IMR-90 (cell line): ENCODE measurements around the gene EIF2B2. TPM values are rescaled to one million over a fixed set of nuclear protein-coding genes. Genes with fewer than 3 reads are reported as not detected.
A peak's percentile ranks its signal among the peaks of the same experiment; 100 is the strongest.

Source experiments
- ATAC-seq: fragments of 200-7000 bp; cut with Tn5 transposase; 2 replicates; pipeline ENCODE4 v1.9.1; 2020; ENCODE audit warnings: low read depth, mild to moderate bottlenecking, moderate library complexity
- BruUV-seq: library from RNA; stranded (reverse); fragments of 400-500 nt; replicated peaks from 2 replicates; lab custom pipeline; 2021; lab: Mats Ljungman, UMichigan
- CTCF ChIA-PET: fragments of 300-600 bp; formaldehyde crosslinking; extraction: SDS; loops from one replicate; lab custom pipeline; 2021; ENCODE audit warnings: antibody characterized with exemption; lab: Yijun Ruan, JAX
- POLR2A ChIA-PET: fragments of 300-600 bp; sonication (Branson Sonifier 250); formaldehyde crosslinking; loops from one replicate; lab custom pipeline; 2022; ENCODE audit warnings: antibody characterized with exemption; ENCODE audit not compliant: unreplicated experiment; lab: Charles Lee
- DNase-seq: peaks from one replicate; pipeline ENCODE4 v3.0.0; 2013
- H2AFZ ChIP-seq: replicated peaks from 2 replicates; pipeline ENCODE3; 2013; ENCODE audit warnings: low read length, mild to moderate bottlenecking; ENCODE audit not compliant: poor library complexity
- H2AK5ac ChIP-seq: 2 replicates; pipeline ENCODE4 v1.6.1; 2013; ENCODE audit warnings: low read depth, low read length, inconsistent platforms
- H2AK9ac ChIP-seq: replicated peaks from 2 replicates; pipeline ENCODE3; 2013; ENCODE audit warnings: mild to moderate bottlenecking, low read depth, low read length, moderate library complexity; ENCODE audit not compliant: poor library complexity
- H2BK120ac ChIP-seq: 2 replicates; pipeline ENCODE4 v1.6.1; 2013; ENCODE audit warnings: low read depth, low read length, inconsistent platforms
- H2BK15ac ChIP-seq: 3 replicates; pipeline ENCODE4 v1.6.1; 2013; ENCODE audit warnings: low read depth, low read length, inconsistent platforms
- H2BK20ac ChIP-seq: 2 replicates; pipeline ENCODE4 v1.6.1; 2013; ENCODE audit warnings: low read depth, mild to moderate bottlenecking, inconsistent platforms, low read length, moderate library complexity
- H2BK5ac ChIP-seq: 2 replicates; pipeline ENCODE4 v1.6.1; 2013; ENCODE audit warnings: mild to moderate bottlenecking, low read depth, low read length, inconsistent platforms; ENCODE audit not compliant: poor library complexity, severe bottlenecking
- H3K14ac ChIP-seq: replicated peaks from 2 replicates; pipeline ENCODE4 v1.6.1; 2013; ENCODE audit warnings: low read depth, low read length, inconsistent platforms
- H3K18ac ChIP-seq: 2 replicates; pipeline ENCODE4 v1.6.1; 2013; ENCODE audit warnings: low read depth, low read length, control low read depth
- H3K23ac ChIP-seq: 2 replicates; pipeline ENCODE4 v1.6.1; 2013; ENCODE audit warnings: low read depth, low read length, inconsistent platforms
- H3K27ac ChIP-seq: 2 replicates; pipeline ENCODE4 v1.5.1; 2013; ENCODE audit warnings: mild to moderate bottlenecking, control low read depth, low read length; ENCODE audit not compliant: insufficient read depth
- H3K27me3 ChIP-seq: 2 replicates; pipeline ENCODE4 v1.6.1; 2013; ENCODE audit warnings: low read length; ENCODE audit not compliant: control insufficient read depth, insufficient read depth
- H3K36me3 ChIP-seq: 2 replicates; pipeline ENCODE4 v1.6.1; 2013; ENCODE audit warnings: low read length, mixed read lengths; ENCODE audit not compliant: control insufficient read depth, insufficient read depth
- H3K4ac ChIP-seq: 2 replicates; pipeline ENCODE4 v1.6.1; 2013; ENCODE audit warnings: low read depth, low read length, inconsistent platforms
- H3K4me1 ChIP-seq: 2 replicates; pipeline ENCODE4 v1.6.1; 2013; ENCODE audit warnings: low read length, mixed read lengths; ENCODE audit not compliant: control insufficient read depth, insufficient read depth
- H3K4me2 ChIP-seq: 2 replicates; pipeline ENCODE4 v1.6.1; 2013; ENCODE audit warnings: low read depth, mild to moderate bottlenecking, control low read depth, low read length, moderate library complexity
- H3K4me3 ChIP-seq: 2 replicates; pipeline ENCODE4 v1.5.1; 2013; ENCODE audit warnings: low read depth, mild to moderate bottlenecking, control low read depth, low read length, moderate library complexity; ENCODE audit not compliant: insufficient read depth
- H3K56ac ChIP-seq: 2 replicates; pipeline ENCODE4 v1.6.1; 2013; ENCODE audit warnings: low read length, inconsistent platforms; ENCODE audit not compliant: insufficient read depth; ENCODE audit errors: extremely low read depth
- H3K79me1 ChIP-seq, 2 experiments: 2 replicates each; pipeline ENCODE4 v1.6.1; 2013; ENCODE audit warnings: low read length in 2 of 2, inconsistent platforms in 1 of 2, low read depth in 1 of 2
- H3K9ac ChIP-seq: 2 replicates; pipeline ENCODE4 v1.6.1; 2013; ENCODE audit warnings: low read depth, low read length, control low read depth
- H3K9me1 ChIP-seq: 2 replicates; pipeline ENCODE4 v1.6.1; 2013; ENCODE audit warnings: low read length, inconsistent platforms; ENCODE audit not compliant: insufficient read depth
- H3K9me3 ChIP-seq: 2 replicates; pipeline ENCODE4 v1.6.1; 2013; ENCODE audit warnings: low read length; ENCODE audit not compliant: control insufficient read depth, insufficient read depth
- H4K20me1 ChIP-seq: 2 replicates; pipeline ENCODE4 v1.6.1; 2013; ENCODE audit warnings: low read length, inconsistent platforms; ENCODE audit not compliant: insufficient read depth
- H4K5ac ChIP-seq: 2 replicates; pipeline ENCODE4 v1.6.1; 2013; ENCODE audit warnings: mild to moderate bottlenecking, low read depth, low read length, control low read depth
- H4K8ac ChIP-seq, 2 experiments: 2 replicates each; pipeline ENCODE4 v1.6.1; 2013; ENCODE audit warnings: low read depth in 2 of 2, low read length in 2 of 2, control low read depth in 1 of 2, inconsistent platforms in 1 of 2
- H4K91ac ChIP-seq: 2 replicates; pipeline ENCODE4 v1.6.1; 2013; ENCODE audit warnings: low read depth, low read length, inconsistent platforms; ENCODE audit not compliant: insufficient read depth
- CEBPB ChIP-seq: IDR thresholded peaks from 2 replicates; pipeline ENCODE4 v1.6.1; 2012; ENCODE audit warnings: low read depth, low read length, improper control_type of control experiment
- CHD1 ChIP-seq: IDR thresholded peaks from 2 replicates; pipeline ENCODE4 v1.6.1; 2012; ENCODE audit warnings: low read depth, low read length, improper control_type of control experiment
- FOS ChIP-seq: fragments of 150-350 bp; IDR thresholded peaks from 2 replicates; pipeline ENCODE4 v1.6.1; 2016; ENCODE audit warnings: low read depth, low read length
- POLR2A ChIP-seq: IDR thresholded peaks from 2 replicates; pipeline ENCODE4 v1.6.1; 2012; ENCODE audit warnings: mild to moderate bottlenecking, low read depth, low read length
- RAD21 ChIP-seq: IDR thresholded peaks from 2 replicates; pipeline ENCODE4 v1.6.1; 2012; ENCODE audit warnings: low read length, improper control_type of control experiment
- RCOR1 ChIP-seq: IDR thresholded peaks from 2 replicates; pipeline ENCODE4 v1.6.1; 2012; ENCODE audit warnings: mild to moderate bottlenecking, low read length, improper control_type of control experiment; ENCODE audit not compliant: insufficient replicate concordance
- SMC3 ChIP-seq: fragments of 150-350 bp; IDR thresholded peaks from 2 replicates; pipeline ENCODE4 v1.6.1; 2016; ENCODE audit warnings: low read depth, mild to moderate bottlenecking, antibody characterized with exemption, low read length, moderate library complexity
- USF2 ChIP-seq: fragments of 150-350 bp; IDR thresholded peaks from 2 replicates; pipeline ENCODE4 v1.6.1; 2017; ENCODE audit warnings: mild to moderate bottlenecking, antibody characterized with exemption, low read length, low read depth
- WGBS, 2 experiments: methylation state at CpG; one replicate each; pipeline versions ENCODE4 v1.1.5 to v1.1.7; 2013; ENCODE audit warnings: missing lambda C conversion rate in 2 of 2; ENCODE audit not compliant: insufficient read length in 1 of 2; ENCODE audit errors: extremely low coverage in 2 of 2; 5-methylcytosine and 5-hydroxymethylcytosine counted together
- dilution Hi-C: fragments of 300-500 bp; cut with HindIII; formaldehyde crosslinking; loops from one replicate; pipeline ENCODE4 v1.14.3; 2018; ENCODE audit warnings: low sequenced_read_pairs; ENCODE audit not compliant: unreplicated experiment
- in situ Hi-C: fragments of 300-500 bp; cut with MboI; formaldehyde crosslinking; loops from 3 replicates; pipeline ENCODE4 v1.14.3; 2019; ENCODE audit warnings: low sequenced_read_pairs, inconsistent platforms, mixed read lengths
- intact Hi-C: fragments of 100-400 bp; cut with micrococcal nuclease; formaldehyde crosslinking; loops from 2 replicates; pipeline ENCODE4 v1.10.0; 2022
- polyA plus RNA-seq, 3 experiments: library from polyadenylated mRNA; depleted of rRNA; stranded (reverse); fragments of >200 nt; gene quantifications; 2 replicates each; pipeline ENCODE4 v1.2.3, GENCODE V29; 2012; ENCODE audit warnings: low replicate concordance in 1 of 3
- total RNA-seq: library from RNA; depleted of rRNA; stranded (reverse); fragments of >200 nt; gene quantifications from 2 replicates; pipeline ENCODE4 v1.2.3, GENCODE V29; 2012

EIF2B2 gene
- total and polyA plus RNA-seq, 2 of the 4 experiments (the other 2 are of a cell fraction) = 63.6 to 70.1 TPM

GRCh38 chr14:75044752-75045151, 42.0 kb downstream of the EIF2B2 start:
- H3K4me3 ChIP-seq = no peak overlapping the region
- no peak for TF ChIP-seq RCOR1
- TF ChIP-seq RAD21 = no peak
- TF ChIP-seq POLR2A = no peak
- TF ChIP-seq FOS = no peak
- no peak for TF ChIP-seq CEBPB
- no peak for TF ChIP-seq SMC3
- TF ChIP-seq CHD1 = no peak
- no peak for TF ChIP-seq USF2
- dilution Hi-C loops = no loop called here
- no peak overlapping the region for H2AFZ ChIP-seq
- no peaks in the 10 kb centered on the region for H4K20me1 ChIP-seq
- peaks cover 13 to 33% of the 10 kb centered on the region in 2 experiments; a peak in 2 of 4 replicates for H3K79me1 ChIP-seq
- no peak overlapping the region for H4K8ac ChIP-seq
- H2AK9ac ChIP-seq = no peak overlapping the region
- H3K14ac ChIP-seq = no peak overlapping the region
- H3K36me3 ChIP-seq = no peaks in the 10 kb centered on the region
- no peak overlapping the region for H3K56ac ChIP-seq
- no peak overlapping the region for H3K27ac ChIP-seq
- no peaks in the 10 kb centered on the region for H3K9me3 ChIP-seq
- H2BK5ac ChIP-seq = no peak overlapping the region
- no peak overlapping the region for H3K18ac ChIP-seq
- peaks cover 17% of the 10 kb centered on the region for H3K4me1 ChIP-seq
- H3K4ac ChIP-seq = 0 out of 2 replicates have a peak overlapping the region, but pooled peaks have one; percentile 0
- H2AK5ac ChIP-seq = no peak overlapping the region
- H4K5ac ChIP-seq = no peak overlapping the region
- ChIA-PET POLR2A (interaction anchor here (0.7 kb wide), 1 partner anchor 507 kb away, joined by 3 read pairs; no protein-coding TSS in a partner anchor), CTCF (no interaction called here)
- H3K23ac ChIP-seq = no peak overlapping the region
- H3K9me1 ChIP-seq = peaks cover 16% of the 10 kb centered on the region
- H3K4me2 ChIP-seq = peak overlapping the region; percentile 36
- no peak overlapping the region for H2BK20ac ChIP-seq
- no TSS peak for BruUV-seq
- peak; percentile 43 for DNase-seq
- ATAC-seq = no peak
- no peak overlapping the region for H4K91ac ChIP-seq
- WGBS, 2 experiments = no CpG with 5 or more reads among the region's 8 CpGs
- in situ Hi-C loops = no loop called here
- no peak overlapping the region for H2BK15ac ChIP-seq
- no peak overlapping the region for H2BK120ac ChIP-seq
- H3K9ac ChIP-seq = no peak overlapping the region
- intact Hi-C loops = no loop called here
- no peaks in the 10 kb centered on the region for H3K27me3 ChIP-seq
